Bronchial epithelial cell (primary cell): ENCODE results near the gene ZNF775. TPM values are rescaled to one million over a fixed set of nuclear protein-coding genes. Genes with fewer than 3 reads are reported as not detected.

Experiments
- DNase-seq: peaks from one replicate; pipeline ENCODE4 v3.0.0-alpha.2; 2010; ENCODE audit warnings: low read depth
- FAIRE-seq: peaks from 2 replicates; lab custom pipeline; 2011; peaks lifted over from hg19 to GRCh38; lab: Jason Lieb, UNC
- H3K27me3 ChIP-seq: 2 replicates; pipeline ENCODE4 v1.5.1; 2011; ENCODE audit warnings: low read length; ENCODE audit not compliant: control insufficient read depth, insufficient read depth
- H3K36me3 ChIP-seq: 2 replicates; pipeline ENCODE4 v1.5.1; 2011; ENCODE audit warnings: low read length; ENCODE audit not compliant: control insufficient read depth, insufficient read depth
- H3K4me3 ChIP-seq: 2 replicates; pipeline ENCODE4 v1.5.1; 2011; ENCODE audit warnings: mild to moderate bottlenecking, low read depth, low read length, control low read depth
- CTCF ChIP-seq: IDR thresholded peaks from 2 replicates; pipeline ENCODE4 v1.5.1; 2011; ENCODE audit warnings: mild to moderate bottlenecking, moderate library complexity, low read length, control low read depth, inconsistent platforms; ENCODE audit not compliant: insufficient read depth, severe bottlenecking
- total RNA-seq: library from RNA; depleted of rRNA; stranded (reverse); fragments of >200 nt; gene quantifications from 2 replicates; pipeline ENCODE4 v1.2.1, GENCODE V29; 2014

The ZNF775 gene
- total RNA-seq, 1 donor from 2014 or later = 3.2 TPM

GRCh38 chr7:150379441-150380379 lies 580 bp downstream of the ZNF775 start:
- DNase-seq (no peak), FAIRE-seq (no peak)
- H3K36me3 ChIP-seq = no peaks in the 10 kb centered on the region
- H3K27me3 ChIP-seq = no peaks in the 10 kb centered on the region
- TF ChIP-seq CTCF = no peak
- peak overlapping the region; percentile 72 for H3K4me3 ChIP-seq

GRCh38 chr7:150380463-150380862 lies 1.3 kb downstream of the ZNF775 start:
- FAIRE-seq = no peak
- no peak for DNase-seq
- Histone ChIP-seq H3K36me3 (no peaks in the 10 kb centered on the region), H3K27me3 (no peaks in the 10 kb centered on the region), H3K4me3 (no peak overlapping the region)
- no peak for TF ChIP-seq CTCF

GRCh38 chr7:150381096-150381495 lies 2.0 kb downstream of the ZNF775 start:
- FAIRE-seq (no peak), DNase-seq (no peak)
- TF ChIP-seq CTCF = no peak
- Histone ChIP-seq H3K4me3 (no peak overlapping the region), H3K36me3 (no peaks in the 10 kb centered on the region), H3K27me3 (no peaks in the 10 kb centered on the region)

- no peak for DNase-seq
- no peak for FAIRE-seq
- Histone ChIP-seq H3K4me3 (no peak overlapping the region), H3K36me3 (no peaks in the 10 kb centered on the region), H3K27me3 (no peaks in the 10 kb centered on the region)
- no peak for TF ChIP-seq CTCF
Observed at GRCh38 chr7:150381785-150382122, 2.6 kb downstream of the ZNF775 start.

GRCh38 chr7:150382123-150382843 lies 3.2 kb downstream of the ZNF775 start:
- TF ChIP-seq CTCF = peak; percentile 12
- H3K36me3 ChIP-seq = no peaks in the 10 kb centered on the region
- FAIRE-seq (no peak), DNase-seq (no peak)
- no peaks in the 10 kb centered on the region for H3K27me3 ChIP-seq
- no peak overlapping the region for H3K4me3 ChIP-seq
